Pancreas (tissue), 10 donors: ENCODE data around the gene CEP350. TPM values are rescaled to one million over a fixed set of nuclear protein-coding genes. Genes with fewer than 3 reads are reported as not detected.
A peak's percentile ranks its signal among the peaks of the same experiment; 100 is the strongest.

Experiments used
- ATAC-seq, 4 donors: fragments of 200-7000 bp; cut with Tn5 transposase; one replicate each; pipeline versions ENCODE4 v1.8.0 to v1.9.1; 2020; ENCODE audit warnings: mild to moderate bottlenecking in 4 of 4, moderate library complexity in 4 of 4
- DNase-seq, 6 donors: peaks; one replicate each; pipeline ENCODE4 v3.0.0-alpha.2; 2020
- FAIRE-seq: peaks from 2 replicates; lab custom pipeline; 2012; peaks lifted over from hg19 to GRCh38; lab: Jason Lieb, UNC
- H3K27ac ChIP-seq, 4 donors: fragments of 200-600 bp; sonication (generic); 1 replicate in 3 of 4; 2 replicates in 1 of 4; pipeline versions ENCODE4 v1.5.0 to v1.8.0; 2020
- H3K27me3 ChIP-seq, 4 donors: fragments of 200-600 bp; one replicate each; pipeline ENCODE4 v1.8.0; 2021
- H3K36me3 ChIP-seq, 3 donors: fragments of 200-600 bp; sonication (generic) in 1 of 3; one replicate each; pipeline versions ENCODE4 v1.5.0 to v1.8.0; 2020 to 2021
- H3K4me1 ChIP-seq, 3 donors: fragments of 200-600 bp; one replicate each; pipeline ENCODE4 v1.8.0; 2021
- H3K4me3 ChIP-seq, 4 donors: fragments of 200-600 bp; sonication (generic) in 2 of 4; one replicate each; pipeline versions ENCODE4 v1.5.0 to v1.8.0; 2020 to 2021
- H3K9me3 ChIP-seq, 4 donors: fragments of 200-600 bp; one replicate each; pipeline ENCODE4 v1.8.0; 2021
- WGBS, 2 donors: extraction: QIAGEN DNeasy Blood & Tissue Kit; methylation state at CpG; one replicate each; pipeline ENCODE4 v1.1.7; 2013; 5-methylcytosine and 5-hydroxymethylcytosine counted together
- intact Hi-C, 3 donors: fragments of 100-400 bp; cut with DNase I; formaldehyde crosslinking; loops; one replicate each; pipeline versions ENCODE4 v1.11.1 to v1.14.2; 2022
- polyA plus RNA-seq, 2 donors: library from polyadenylated mRNA; stranded (reverse); fragments of 200-250 nt; gene quantifications; one replicate each; pipeline ENCODE4 v1.2.3, GENCODE V29; 2013
- total RNA-seq, 6 donors: library from RNA; stranded (reverse); fragmentation: NEBNext Ultra II Directional in 4 of 6; extraction: Animal tissue kit (Norgen Biotek cat#: 25700) in 4 of 6; gene quantifications; one replicate each; pipeline versions ENCODE4 v1.2.1 to v1.2.4, GENCODE V29; 2021 to 2023
- TF ChIP-seq, protein P1 (sequence below), 4 donors: fragments of 200-600 bp; sonication (generic) in 3 of 4; IDR thresholded peaks; one replicate each; pipeline versions ENCODE4 v1.5.0 to v1.8.0; 2021; ENCODE audit warnings: antibody characterized with exemption in 4 of 4
- donor health status: healthy with polysubstance abuse.
- donor health status: DM: no; HTN: no; CAD: no; lungs with moderate emphysema.
- donor health status: DM: no; HTN: no; CAD: no.
- donor health status: control.
- donor health status: control.
- donor health status: Bipolar disorder and iron deficiency.
- donor health status: DM: yes; HTN: yes; CAD: no.
- donor health status: DM: no; HTN: no; CAD: no.
- donor health status: DM: no; HTN: no; CAD: no.
- donor health status: DM: yes; HTN: yes; CAD: no.

The CEP350 gene
- total and polyA plus RNA-seq, 8 donors = 4.6 to 30.8 (median 21.4) TPM

- no peaks in the 10 kb centered on the region for H3K36me3 ChIP-seq
- ATAC-seq = peak in 1 of 4 donors; percentile 19
- H3K4me3 ChIP-seq = no peak overlapping the region
- intact Hi-C loops = no loop called here
- H3K27ac ChIP-seq = no peak overlapping the region
- no peak for DNase-seq
- WGBS, 2 donors = 82 to 84% methylated on average over 4 of the region's 4 CpGs
- no peaks in the 10 kb centered on the region for H3K27me3 ChIP-seq
- peaks cover 5 to 7% (median 7%) of the 10 kb centered on the region in 3 donors for H3K4me1 ChIP-seq
- FAIRE-seq = no peak
- TF ChIP-seq, protein P1, sequence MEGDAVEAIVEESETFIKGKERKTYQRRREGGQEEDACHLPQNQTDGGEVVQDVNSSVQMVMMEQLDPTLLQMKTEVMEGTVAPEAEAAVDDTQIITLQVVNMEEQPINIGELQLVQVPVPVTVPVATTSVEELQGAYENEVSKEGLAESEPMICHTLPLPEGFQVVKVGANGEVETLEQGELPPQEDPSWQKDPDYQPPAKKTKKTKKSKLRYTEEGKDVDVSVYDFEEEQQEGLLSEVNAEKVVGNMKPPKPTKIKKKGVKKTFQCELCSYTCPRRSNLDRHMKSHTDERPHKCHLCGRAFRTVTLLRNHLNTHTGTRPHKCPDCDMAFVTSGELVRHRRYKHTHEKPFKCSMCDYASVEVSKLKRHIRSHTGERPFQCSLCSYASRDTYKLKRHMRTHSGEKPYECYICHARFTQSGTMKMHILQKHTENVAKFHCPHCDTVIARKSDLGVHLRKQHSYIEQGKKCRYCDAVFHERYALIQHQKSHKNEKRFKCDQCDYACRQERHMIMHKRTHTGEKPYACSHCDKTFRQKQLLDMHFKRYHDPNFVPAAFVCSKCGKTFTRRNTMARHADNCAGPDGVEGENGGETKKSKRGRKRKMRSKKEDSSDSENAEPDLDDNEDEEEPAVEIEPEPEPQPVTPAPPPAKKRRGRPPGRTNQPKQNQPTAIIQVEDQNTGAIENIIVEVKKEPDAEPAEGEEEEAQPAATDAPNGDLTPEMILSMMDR (IDR thresholded peaks at IDR 0.05) = no peak
- no peaks in the 10 kb centered on the region for H3K9me3 ChIP-seq
Measured at GRCh38 chr1:179925922-179926849, 28.4 kb upstream of the CEP350 start.

GRCh38 chr1:179926850-179927205 lies 27.8 kb upstream of the CEP350 start:
- no peaks in the 10 kb centered on the region for H3K27me3 ChIP-seq
- no peaks in the 10 kb centered on the region for H3K9me3 ChIP-seq
- no peak for ATAC-seq
- WGBS, 2 donors = 98% methylated on average over 3 of the region's 3 CpGs
- no peak for FAIRE-seq
- TF ChIP-seq, protein P1 (IDR thresholded peaks at IDR 0.05) = no peak
- H3K4me1 ChIP-seq = peaks cover 5 to 9% (median 7%) of the 10 kb centered on the region in 3 donors
- H3K4me3 ChIP-seq = no peak overlapping the region
- H3K36me3 ChIP-seq = no peaks in the 10 kb centered on the region
- no peak overlapping the region for H3K27ac ChIP-seq
- intact Hi-C loops = no loop called here
- DNase-seq = no peak

- peaks cover 5 to 9% (median 7%) of the 10 kb centered on the region in 3 donors for H3K4me1 ChIP-seq
- H3K4me3 ChIP-seq = no peak overlapping the region
- TF ChIP-seq, protein P1 (IDR thresholded peaks at IDR 0.05) = no peak
- intact Hi-C loops = no loop called here
- 24 to 31% methylated on average over 2 of the region's 2 CpGs for WGBS, 2 donors
- H3K27ac ChIP-seq = peak overlapping the region in 2 of 4 donors; percentile 28 to 50
- ATAC-seq (peak; percentile 33 to 64 (median 60)), FAIRE-seq (no peak), DNase-seq (peak in 1 of 6 donors; percentile 22)
- H3K27me3 ChIP-seq = no peaks in the 10 kb centered on the region
- no peaks in the 10 kb centered on the region for H3K9me3 ChIP-seq
- H3K36me3 ChIP-seq = no peaks in the 10 kb centered on the region
Measured at GRCh38 chr1:179929955-179930798, 24.4 kb upstream of the CEP350 start.

GRCh38 chr1:179930867-179931266 lies 23.7 kb upstream of the CEP350 start:
- intact Hi-C loops = no loop called here
- Histone ChIP-seq H3K4me3 (no peak overlapping the region), H3K4me1 (peaks cover 5 to 9% (median 7%) of the 10 kb centered on the region in 3 donors), H3K36me3 (no peaks in the 10 kb centered on the region), H3K27ac (peak overlapping the region in 2 of 4 donors; percentile 44 to 50), H3K9me3 (no peaks in the 10 kb centered on the region), H3K27me3 (no peaks in the 10 kb centered on the region)
- peak; percentile 55 to 73 (median 63) for ATAC-seq
- 41 to 48% methylated on average over 3 of the region's 3 CpGs for WGBS, 2 donors
- no peak for DNase-seq
- no peak for FAIRE-seq
- TF ChIP-seq, protein P1 (IDR thresholded peaks at IDR 0.05) = no peak
